ENCODE results near the gene MRM2.
A peak's percentile ranks its signal among the peaks of the same experiment; 100 is the strongest.

DNA sequence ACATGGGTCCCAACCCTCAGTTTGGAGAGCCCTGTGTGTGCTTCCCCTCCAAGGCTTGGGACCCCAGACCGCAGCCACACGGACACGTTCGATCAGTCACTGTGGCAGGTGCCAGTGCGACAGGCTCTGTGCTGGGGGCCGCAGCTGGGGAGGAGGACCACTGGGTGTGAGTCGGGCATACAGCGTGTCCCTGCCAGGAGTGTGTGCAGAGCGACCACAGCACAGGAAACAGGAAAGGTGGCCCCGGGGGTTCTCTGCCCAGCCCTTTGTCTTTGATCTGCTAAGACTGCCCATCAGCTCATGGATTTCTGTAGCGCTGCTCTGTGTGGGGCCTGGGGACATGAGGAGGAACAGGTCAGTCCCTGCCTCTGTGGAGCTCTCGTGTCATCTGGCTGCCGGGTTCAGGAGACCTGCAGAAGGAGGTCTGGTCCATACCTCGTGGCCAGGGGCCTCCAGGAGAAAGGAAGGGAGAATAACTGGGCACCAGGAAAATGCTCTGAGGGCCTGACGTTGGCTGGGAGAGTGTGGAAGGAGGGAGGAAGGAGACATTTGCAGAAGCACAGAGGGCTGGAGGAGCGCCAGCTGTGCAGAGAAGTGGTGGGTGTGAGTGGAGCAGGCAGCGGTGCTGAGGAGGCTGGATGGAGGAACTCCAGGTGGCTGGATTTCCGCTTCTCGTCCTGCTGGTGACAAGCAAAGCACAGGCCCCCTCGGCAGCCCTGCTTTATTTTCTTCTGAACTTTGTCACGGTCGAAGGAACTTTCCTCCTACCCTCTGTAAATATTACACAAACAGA, 4.1 kb upstream of the MRM2 start:
- peak; percentile 27 to 65 (median 47) for TF ChIP-seq POLR2AphosphoS5 (IDR thresholded peaks at IDR 0.05)
- TF ChIP-seq, protein P1, sequence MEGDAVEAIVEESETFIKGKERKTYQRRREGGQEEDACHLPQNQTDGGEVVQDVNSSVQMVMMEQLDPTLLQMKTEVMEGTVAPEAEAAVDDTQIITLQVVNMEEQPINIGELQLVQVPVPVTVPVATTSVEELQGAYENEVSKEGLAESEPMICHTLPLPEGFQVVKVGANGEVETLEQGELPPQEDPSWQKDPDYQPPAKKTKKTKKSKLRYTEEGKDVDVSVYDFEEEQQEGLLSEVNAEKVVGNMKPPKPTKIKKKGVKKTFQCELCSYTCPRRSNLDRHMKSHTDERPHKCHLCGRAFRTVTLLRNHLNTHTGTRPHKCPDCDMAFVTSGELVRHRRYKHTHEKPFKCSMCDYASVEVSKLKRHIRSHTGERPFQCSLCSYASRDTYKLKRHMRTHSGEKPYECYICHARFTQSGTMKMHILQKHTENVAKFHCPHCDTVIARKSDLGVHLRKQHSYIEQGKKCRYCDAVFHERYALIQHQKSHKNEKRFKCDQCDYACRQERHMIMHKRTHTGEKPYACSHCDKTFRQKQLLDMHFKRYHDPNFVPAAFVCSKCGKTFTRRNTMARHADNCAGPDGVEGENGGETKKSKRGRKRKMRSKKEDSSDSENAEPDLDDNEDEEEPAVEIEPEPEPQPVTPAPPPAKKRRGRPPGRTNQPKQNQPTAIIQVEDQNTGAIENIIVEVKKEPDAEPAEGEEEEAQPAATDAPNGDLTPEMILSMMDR (IDR thresholded peaks at IDR 0.05 in 8 of 11, conservative IDR thresholded peaks at IDR 0.05 in 3 of 11), result no peak

Measured in spleen (tissue), 7 donors.